Fibroblast of villous mesenchyme (primary cell): ENCODE data around the gene FAM32A. TPM values are rescaled to one million over a fixed set of nuclear protein-coding genes. Genes with fewer than 3 reads are reported as not detected.

Experiments
- DNase-seq: peaks from one replicate; pipeline ENCODE4 v3.0.0-alpha.2; 2010; ENCODE audit warnings: low read depth
- H3K4me3 ChIP-seq: 2 replicates; pipeline ENCODE4 v1.5.1; 2011; ENCODE audit warnings: low read depth, mild to moderate bottlenecking, low read length
- total RNA-seq: library from RNA; depleted of rRNA; stranded (reverse); fragments of >200 nt; gene quantifications from 2 replicates; pipeline ENCODE4 v1.2.3, GENCODE V29; 2012
- TF ChIP-seq, protein P1 (sequence below): IDR thresholded peaks from 2 replicates; pipeline ENCODE4 v1.5.1; 2012; ENCODE audit warnings: low read depth, mild to moderate bottlenecking, low read length; ENCODE audit not compliant: insufficient read depth

Gene FAM32A
- total RNA-seq, 1 donor = 94.1 TPM

DNA sequence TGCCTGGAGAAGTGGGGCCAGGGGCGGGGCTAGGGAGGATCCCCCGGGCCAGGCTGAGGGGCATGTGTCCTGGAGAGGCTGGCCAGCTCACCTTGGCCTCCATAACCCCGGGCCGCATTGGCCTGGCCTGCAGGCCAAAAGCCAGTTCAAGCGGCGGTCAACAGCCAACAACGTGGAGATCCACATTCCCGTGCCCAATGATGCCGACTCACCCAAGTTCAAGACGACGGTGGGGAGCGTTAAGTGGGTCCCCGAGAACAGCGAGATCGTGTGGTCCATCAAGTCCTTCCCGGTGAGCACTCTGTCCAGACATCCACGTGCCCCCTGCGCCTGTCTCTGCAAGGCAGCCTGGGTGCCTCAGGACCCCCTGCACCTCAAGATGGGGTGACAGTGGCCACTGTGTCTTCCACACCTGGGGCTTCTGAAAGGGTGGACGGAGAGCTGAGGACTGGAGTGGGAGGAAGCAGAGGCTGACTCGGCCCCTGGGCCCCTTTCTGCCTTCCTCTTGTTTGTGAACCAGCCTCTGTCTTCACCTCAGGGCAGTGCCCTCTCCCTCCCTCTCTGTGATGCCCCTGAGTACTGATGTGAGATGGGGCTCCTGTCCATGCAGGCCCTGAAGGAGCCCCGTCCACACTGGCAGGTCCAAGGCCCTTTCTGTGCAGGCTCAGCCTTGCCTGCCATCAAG, 43.6 kb downstream of the FAM32A start:
- TF ChIP-seq, protein P1, sequence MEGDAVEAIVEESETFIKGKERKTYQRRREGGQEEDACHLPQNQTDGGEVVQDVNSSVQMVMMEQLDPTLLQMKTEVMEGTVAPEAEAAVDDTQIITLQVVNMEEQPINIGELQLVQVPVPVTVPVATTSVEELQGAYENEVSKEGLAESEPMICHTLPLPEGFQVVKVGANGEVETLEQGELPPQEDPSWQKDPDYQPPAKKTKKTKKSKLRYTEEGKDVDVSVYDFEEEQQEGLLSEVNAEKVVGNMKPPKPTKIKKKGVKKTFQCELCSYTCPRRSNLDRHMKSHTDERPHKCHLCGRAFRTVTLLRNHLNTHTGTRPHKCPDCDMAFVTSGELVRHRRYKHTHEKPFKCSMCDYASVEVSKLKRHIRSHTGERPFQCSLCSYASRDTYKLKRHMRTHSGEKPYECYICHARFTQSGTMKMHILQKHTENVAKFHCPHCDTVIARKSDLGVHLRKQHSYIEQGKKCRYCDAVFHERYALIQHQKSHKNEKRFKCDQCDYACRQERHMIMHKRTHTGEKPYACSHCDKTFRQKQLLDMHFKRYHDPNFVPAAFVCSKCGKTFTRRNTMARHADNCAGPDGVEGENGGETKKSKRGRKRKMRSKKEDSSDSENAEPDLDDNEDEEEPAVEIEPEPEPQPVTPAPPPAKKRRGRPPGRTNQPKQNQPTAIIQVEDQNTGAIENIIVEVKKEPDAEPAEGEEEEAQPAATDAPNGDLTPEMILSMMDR = no peak
- no peak overlapping the region for H3K4me3 ChIP-seq
- DNase-seq = no peak

DNA sequence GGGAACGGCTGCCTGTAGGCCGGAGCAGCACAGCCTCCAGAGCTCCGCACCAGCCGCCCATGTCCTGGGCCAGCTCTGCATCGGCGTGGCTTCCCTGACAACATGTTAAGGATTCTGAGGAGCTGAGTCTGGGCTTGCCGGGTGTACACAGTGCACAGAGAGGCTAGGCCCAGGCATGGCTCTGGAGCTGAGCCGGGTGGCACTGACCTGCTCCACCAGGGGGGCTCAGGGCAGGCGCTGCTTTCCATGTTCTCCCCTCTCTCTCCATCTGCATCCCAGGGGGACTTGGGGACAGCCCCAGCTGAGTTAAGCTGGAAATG, 44.1 kb downstream of the FAM32A start:
- TF ChIP-seq, protein P1 = no peak
- no peak for DNase-seq
- H3K4me3 ChIP-seq = no peak overlapping the region

DNA sequence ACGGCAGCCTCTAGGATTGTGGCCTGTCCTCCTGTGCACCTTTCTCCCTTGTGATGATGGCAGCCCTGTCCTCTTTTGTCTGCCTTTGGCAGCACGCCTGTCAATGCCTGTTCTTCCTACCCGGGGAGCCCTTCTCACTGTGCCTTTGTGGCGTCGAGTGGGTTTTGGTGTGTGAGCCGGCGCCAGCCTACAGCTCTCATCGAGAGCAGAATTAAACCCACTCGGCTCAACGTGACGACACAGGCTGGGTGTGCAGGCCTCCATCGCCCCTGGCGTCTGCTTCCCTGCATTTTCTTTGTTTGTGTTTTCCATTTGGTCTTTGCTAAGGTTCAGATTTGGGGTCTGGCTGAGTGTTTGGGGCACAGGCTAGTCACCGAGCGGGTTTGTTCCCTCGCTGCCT, 46.9 kb downstream of the FAM32A start:
- no peak for DNase-seq
- TF ChIP-seq, protein P1 = no peak
- no peak overlapping the region for H3K4me3 ChIP-seq

DNA sequence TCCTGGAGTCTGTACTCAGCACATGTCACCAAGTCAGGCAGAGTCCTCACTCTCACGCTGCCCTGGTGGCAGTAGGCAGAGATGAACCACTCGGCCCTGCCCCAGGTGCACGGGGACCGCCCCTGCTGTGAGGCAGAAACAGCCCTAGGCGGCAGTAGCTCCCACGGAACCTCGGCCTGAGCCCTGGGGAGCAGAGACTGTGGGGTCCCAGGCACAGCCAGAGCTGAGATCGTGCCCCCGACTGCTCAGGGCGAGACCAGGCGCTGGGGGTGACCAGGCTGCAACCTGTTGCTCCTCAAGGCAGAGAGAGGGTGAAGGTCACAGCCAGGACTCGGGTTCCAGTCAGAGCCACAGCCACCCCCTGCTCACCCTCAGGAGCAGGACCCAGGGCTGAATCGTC, 47.4 kb downstream of the FAM32A start:
- TF ChIP-seq, protein P1 = no peak
- no peak for DNase-seq
- H3K4me3 ChIP-seq = no peak overlapping the region

DNA sequence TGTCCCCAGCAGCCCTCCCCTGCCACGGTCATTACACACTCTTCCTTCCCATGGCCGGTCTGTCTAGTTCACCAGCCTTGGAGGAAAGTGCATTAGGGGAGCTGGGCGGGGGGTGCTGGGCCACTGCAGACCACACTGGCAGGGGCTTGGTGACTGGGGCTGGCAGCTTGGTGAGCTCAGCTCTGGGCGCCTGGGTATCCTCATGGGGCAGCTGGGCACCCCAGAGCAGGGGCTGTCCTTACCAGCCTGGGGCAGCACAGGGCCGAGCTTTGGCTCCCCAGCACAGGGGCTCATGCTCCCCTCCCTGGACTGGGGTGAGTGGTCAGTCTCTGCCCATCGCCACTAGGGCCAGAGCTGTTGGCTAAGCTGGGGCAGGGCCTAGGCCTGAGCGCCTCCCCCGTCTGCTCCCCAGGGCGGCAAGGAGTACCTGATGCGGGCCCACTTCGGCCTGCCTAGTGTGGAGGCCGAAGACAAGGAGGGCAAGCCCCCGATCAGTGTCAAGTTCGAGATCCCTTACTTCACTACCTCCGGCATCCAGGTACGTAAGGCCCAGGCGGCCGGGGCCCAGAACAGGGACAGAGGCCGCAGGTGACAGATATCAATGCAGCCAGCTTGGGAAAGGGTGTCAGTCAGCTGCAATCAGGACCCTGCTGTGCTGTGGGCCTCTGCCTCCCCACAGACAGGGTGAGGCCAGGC, 48.0 kb downstream of the FAM32A start:
- TF ChIP-seq, protein P1 = no peak
- no peak overlapping the region for H3K4me3 ChIP-seq
- no peak for DNase-seq

DNA sequence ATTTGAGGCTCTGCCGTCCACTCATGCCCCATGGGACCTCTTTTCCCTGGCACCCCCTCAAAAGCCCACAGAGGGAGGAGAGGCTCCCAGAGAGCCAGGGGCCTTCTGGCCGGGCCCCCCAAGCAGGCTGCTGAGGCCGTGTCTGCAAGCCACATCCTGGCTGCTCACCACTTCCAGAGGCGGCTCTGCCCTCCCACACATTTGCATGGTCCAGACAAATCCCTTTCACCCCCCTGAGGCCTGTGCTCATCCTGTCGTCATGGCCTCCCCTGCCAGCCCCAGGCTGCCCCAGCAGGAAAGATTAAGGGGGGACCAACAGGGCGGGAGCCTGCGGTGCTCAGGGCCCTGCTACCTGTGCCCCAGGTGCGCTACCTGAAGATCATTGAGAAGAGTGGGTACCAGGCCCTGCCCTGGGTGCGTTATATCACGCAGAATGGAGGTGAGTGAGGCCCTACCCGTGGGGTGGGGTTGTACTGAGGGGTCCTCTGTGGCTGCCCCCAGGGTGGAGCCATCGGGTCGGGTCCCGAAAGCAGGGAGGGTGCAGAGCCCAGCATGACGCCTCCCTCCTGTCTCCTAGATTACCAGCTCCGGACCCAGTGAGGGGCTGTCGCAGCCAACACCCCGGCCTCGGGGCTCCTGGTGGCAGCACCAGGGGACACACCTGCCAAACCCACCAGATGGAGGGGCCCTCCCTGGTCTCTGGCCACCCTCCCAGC, 48.8 kb downstream of the FAM32A start:
- H3K4me3 ChIP-seq = no peak overlapping the region
- DNase-seq = no peak
- TF ChIP-seq, protein P1 = no peak
